HepG2 (cell line): ENCODE results near the gene VAC14. TPM values are rescaled to one million over a fixed set of nuclear protein-coding genes. Genes with fewer than 3 reads are reported as not detected.

Experiments
- ARID5B ChIP-seq: IDR thresholded peaks from 2 replicates; pipeline ENCODE4 v1.4.0; 2020; ENCODE audit warnings: mild to moderate bottlenecking, missing genetic modification reagents
- BCL6 ChIP-seq: IDR thresholded peaks from 2 replicates; pipeline ENCODE4 v1.6.1; 2016; ENCODE audit warnings: missing genetic modification reagents, missing compliant biosample characterization
- EP300 ChIP-seq, 3 experiments: sonication (generic) in 1 of 3; formaldehyde crosslinking in 1 of 3; IDR thresholded peaks; 2 replicates each; pipeline versions ENCODE4 v1.5.1 to v1.6.1; 2011 to 2020; ENCODE audit warnings: low read depth in 2 of 3, low read length in 2 of 3, borderline replicate concordance in 1 of 3, improper control_type of control experiment in 1 of 3, mild to moderate bottlenecking in 1 of 3, missing genetic modification reagents in 1 of 3, moderate library complexity in 1 of 3
- GMEB1 ChIP-seq: sonication (generic); formaldehyde crosslinking; IDR thresholded peaks from 2 replicates; pipeline ENCODE4 v1.5.1; 2020; ENCODE audit warnings: missing genetic modification reagents, mild to moderate bottlenecking, borderline replicate concordance
- HDAC2 ChIP-seq: sonication (generic); formaldehyde crosslinking; IDR thresholded peaks from 2 replicates; pipeline ENCODE4 v1.4.0; 2020; ENCODE audit warnings: missing genetic modification reagents
- KAT8 ChIP-seq: IDR thresholded peaks from 2 replicates; pipeline ENCODE4 v1.6.1; 2016; ENCODE audit warnings: missing genetic modification reagents, missing compliant biosample characterization
- KMT2A ChIP-seq: sonication (generic); formaldehyde crosslinking; IDR thresholded peaks from 2 replicates; pipeline ENCODE4 v1.4.0; 2020; ENCODE audit warnings: missing genetic modification reagents
- MED8 ChIP-seq: sonication (generic); formaldehyde crosslinking; IDR thresholded peaks from 2 replicates; pipeline ENCODE4 v1.8.1; 2023; ENCODE audit warnings: mild to moderate bottlenecking, missing genetic modification reagents; ENCODE audit not compliant: insufficient replicate concordance
- MNT ChIP-seq: fragments of 450-650 bp; IDR thresholded peaks from 2 replicates; pipeline ENCODE4 v1.6.1; 2016
- MYC ChIP-seq: sonication (generic); formaldehyde crosslinking; IDR thresholded peaks from 2 replicates; pipeline ENCODE4 v1.9.0; 2021; ENCODE audit warnings: missing genetic modification reagents, borderline replicate concordance
- PITX1 ChIP-seq: sonication (generic); formaldehyde crosslinking; IDR thresholded peaks from 2 replicates; pipeline ENCODE4 v1.5.1; 2020; ENCODE audit warnings: mild to moderate bottlenecking, missing genetic modification reagents
- RARA ChIP-seq: IDR thresholded peaks from 2 replicates; pipeline ENCODE4 v1.6.1; 2016; ENCODE audit warnings: missing genetic modification reagents, missing compliant biosample characterization
- SIN3A ChIP-seq: IDR thresholded peaks from 2 replicates; pipeline ENCODE4 v1.6.1; 2011; ENCODE audit warnings: low read depth, mild to moderate bottlenecking, control low read depth, low read length, borderline replicate concordance
- STAG1 ChIP-seq: sonication (generic); formaldehyde crosslinking; IDR thresholded peaks from 2 replicates; pipeline ENCODE4 v1.4.0; 2020; ENCODE audit warnings: missing genetic modification reagents
- ZBTB7B ChIP-seq: sonication (generic); formaldehyde crosslinking; IDR thresholded peaks from 2 replicates; pipeline ENCODE4 v1.4.0; 2020; ENCODE audit warnings: missing genetic modification reagents
- ZFY ChIP-seq: sonication (generic); formaldehyde crosslinking; IDR thresholded peaks from 2 replicates; pipeline ENCODE4 v1.4.0; 2020; ENCODE audit warnings: missing genetic modification reagents
- ZNF296 ChIP-seq: sonication (generic); formaldehyde crosslinking; conservative IDR thresholded peaks from 2 replicates; pipeline ENCODE4 v1.5.0; 2020; ENCODE audit warnings: mild to moderate bottlenecking, missing genetic modification reagents
- ZNF580 ChIP-seq: IDR thresholded peaks from 2 replicates; pipeline ENCODE4 v1.6.1; 2016; ENCODE audit warnings: low read depth, borderline replicate concordance
- ZNF703 ChIP-seq: sonication (generic); formaldehyde crosslinking; IDR thresholded peaks from 2 replicates; pipeline ENCODE4 v1.5.1; 2020; ENCODE audit warnings: missing genetic modification reagents, mild to moderate bottlenecking, moderate library complexity, borderline replicate concordance
- polyA plus RNA-seq, 8 experiments: library from polyadenylated mRNA; depleted of rRNA in 3 of 8; stranded (reverse) in 7 of 8; unstranded in 1 of 8; fragments of >200 nt; fragmentation: Illumina TruSeq in 4 of 8; extraction: Trizol in 4 of 8; gene quantifications; 2 replicates each; pipeline versions ENCODE4 v1.2.1 to v1.2.3, GENCODE V29; 2011 to 2016; ENCODE audit warnings: low read depth in 4 of 8, missing spikeins in 1 of 8, mixed read lengths in 1 of 8; ENCODE audit not compliant: insufficient read depth in 1 of 8
- total RNA-seq, 5 experiments: library from RNA; depleted of rRNA; stranded (reverse); fragments of >200 nt; fragmentation: Illumina TruSeq; extraction: Trizol; gene quantifications; 2 replicates each; pipeline ENCODE4 v1.2.3, GENCODE V29; 2016; ENCODE audit warnings: low read depth in 1 of 5

VAC14 gene
- total and polyA plus RNA-seq, 2 of the 13 experiments (the other 11 are each of a cell fraction or from before 2014, with no cell fraction given), result 23.5 to 24.6 TPM

GRCh38 chr16:70689035-70689969, 111.7 kb downstream of the VAC14 start (continued):
- TF ChIP-seq HDAC2, result peak; percentile 70
- no peak for TF ChIP-seq ZNF296
- peak; percentile 58 for TF ChIP-seq KAT8 (CRISPR knock-in tag)
- TF ChIP-seq ARID5B (CRISPR knock-in tag), result peak; percentile 52
- TF ChIP-seq ZFY, result peak; percentile 79
- TF ChIP-seq ZBTB7B (CRISPR knock-in tag), result peak; percentile 49; the same call in 1 of the 2 replicates
- TF ChIP-seq PITX1 (CRISPR knock-in tag), result peak; percentile 75; the same call in 1 of the 2 replicates
- TF ChIP-seq MNT, result no peak
- TF ChIP-seq GMEB1 (CRISPR knock-in tag), result 0 out of 2 replicates have a peak, but pooled peaks have one; percentile 18
- TF ChIP-seq MYC (CRISPR knock-in tag), result peak; percentile 48; the same call in 1 of the 2 replicates
- peak; percentile 40; the same call in 1 of the 2 replicates for TF ChIP-seq ZNF580 (CRISPR knock-in tag)
- TF ChIP-seq SIN3A, result no peak
- no peak for TF ChIP-seq ZNF703 (CRISPR knock-in tag)
- 0 out of 2 replicates have a peak, but pooled peaks have one; percentile 12 for TF ChIP-seq KMT2A
- peak; percentile 18; the same call in 1 of the 2 replicates for TF ChIP-seq BCL6
- peak; percentile 31 for TF ChIP-seq MED8 (CRISPR knock-in tag)
- peak in 1 of 2 experiments; percentile 65; a peak in 2 of 4 replicates for TF ChIP-seq EP300 (IDR thresholded peaks at IDR 0.05; ENCODE audit: low read depth in 2 of 2, low read length in 2 of 2)
- no peak; the same call in 1 of the 2 replicates for TF ChIP-seq EP300 (CRISPR knock-in tag; IDR thresholded peaks at IDR 0.05; ENCODE audit: borderline replicate concordance)
- 0 out of 2 replicates have a peak, but pooled peaks have one; percentile 27 for TF ChIP-seq STAG1 (CRISPR knock-in tag)
- TF ChIP-seq RARA (CRISPR knock-in tag), result peak; percentile 54; the same call in 1 of the 2 replicates
